GM19467 (cell line): Measurements from ENCODE around the gene ROBO1.

Experiments
- ATAC-seq: cut with Tn5 transposase; IDR thresholded peaks from one replicate; pipeline ENCODE4 v1.9.1; 2021; ENCODE audit warnings: mild to moderate bottlenecking, moderate library complexity; ENCODE audit not compliant: unreplicated experiment

The ROBO1 gene

DNA sequence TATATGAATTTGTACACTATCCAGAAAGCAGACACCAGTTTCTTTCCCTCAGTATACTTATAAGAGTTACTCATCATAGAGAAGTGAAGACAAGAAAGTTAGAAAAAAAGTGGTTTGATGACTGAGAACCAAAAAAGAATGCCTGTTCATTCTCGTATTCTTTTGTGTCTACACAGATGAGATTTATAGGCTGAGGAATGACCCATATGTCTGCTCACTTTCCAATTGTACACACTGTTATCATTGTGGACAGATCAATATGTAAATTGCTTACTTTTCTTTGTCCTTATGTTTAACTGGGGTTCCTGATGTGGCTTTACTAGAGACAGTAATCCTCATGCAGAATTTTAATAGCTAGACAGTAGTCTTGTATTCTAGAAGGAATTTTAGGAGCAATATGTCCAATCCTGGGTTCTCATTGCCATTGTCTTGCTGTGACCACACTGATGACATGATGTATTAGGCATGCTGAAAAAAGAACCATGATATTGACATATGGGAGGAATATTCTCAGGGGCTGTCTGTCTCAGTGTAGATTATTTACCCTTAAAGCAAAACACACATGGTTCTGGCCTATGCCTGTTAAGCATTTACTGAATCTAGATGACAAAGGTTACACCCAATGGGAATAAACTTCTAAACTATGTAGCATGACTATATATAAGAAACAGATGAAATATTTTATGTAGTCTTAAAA, 669.7 kb downstream of the ROBO1 start:
- ATAC-seq, result no peak

DNA sequence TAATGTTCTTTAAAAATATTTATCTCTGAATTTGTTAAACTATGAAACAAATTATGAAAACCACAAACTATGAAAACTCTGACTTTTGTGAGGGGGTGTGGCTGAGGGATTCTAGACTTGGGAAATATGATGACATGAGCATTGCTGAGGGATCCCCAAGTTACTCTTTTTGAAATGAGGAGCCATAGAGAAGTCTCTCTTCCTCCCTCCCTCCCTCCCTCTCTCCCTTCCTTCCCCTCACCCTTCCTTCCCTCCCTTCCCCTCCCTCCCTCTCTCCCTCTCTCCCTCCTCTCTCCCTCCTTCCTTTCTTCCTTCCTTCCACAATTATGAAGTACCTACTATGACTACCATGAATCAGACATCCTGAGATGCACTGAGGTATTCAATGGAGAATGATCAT, 673.1 kb downstream of the ROBO1 start:
- ATAC-seq, result no peak

- no peak for ATAC-seq
These were observed 681.3 kb downstream of the ROBO1 start for GRCh38 chr3:79086514-79086913.

- ATAC-seq, result no peak
These were observed 682.6 kb downstream of the ROBO1 start for GRCh38 chr3:79085171-79085570.

GRCh38 chr3:79081335-79081734, 686.5 kb downstream of the ROBO1 start:
- ATAC-seq, result no peak

DNA sequence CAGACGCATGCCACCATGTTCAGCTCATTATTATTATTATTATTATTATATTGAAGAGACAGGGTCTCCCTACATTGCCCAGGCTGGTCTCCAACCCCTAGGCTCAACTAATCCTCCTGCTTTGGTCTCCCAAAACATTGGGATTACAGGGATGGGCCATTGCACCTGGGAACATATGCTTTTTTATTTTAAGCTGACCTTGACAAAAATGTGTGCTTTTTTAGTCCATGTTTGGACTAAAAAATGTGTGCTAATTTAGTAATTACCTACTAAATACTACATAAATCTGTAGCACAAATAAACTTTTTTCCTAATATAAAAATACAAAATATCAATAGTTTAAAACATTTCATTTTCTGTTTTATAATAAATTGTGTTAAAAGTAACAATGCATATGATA, 693.2 kb downstream of the ROBO1 start:
- no peak for ATAC-seq

DNA sequence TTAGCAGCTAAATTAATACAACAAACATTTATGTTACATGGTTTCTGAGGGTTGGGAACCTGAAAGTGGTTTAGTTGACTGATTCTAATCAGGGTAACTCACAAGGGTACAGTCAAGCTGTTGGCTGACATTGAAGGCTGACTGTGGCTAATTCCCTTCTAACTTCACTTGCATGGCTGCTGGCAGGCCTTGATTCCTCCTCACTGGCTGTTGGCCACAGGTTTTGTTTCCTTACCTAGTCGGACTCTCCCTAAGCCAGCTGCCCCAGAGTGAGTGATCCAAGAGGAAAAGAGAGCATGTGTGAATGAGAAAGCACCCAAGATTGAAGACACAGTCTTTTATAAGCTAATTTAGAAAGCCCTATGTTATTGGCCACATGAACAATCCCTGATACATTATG, 700.1 kb downstream of the ROBO1 start:
- no peak for ATAC-seq

- no peak for ATAC-seq
These were observed 701.3 kb downstream of the ROBO1 start for GRCh38 chr3:79066481-79066880.

- no peak for ATAC-seq
These were observed 704.2 kb downstream of the ROBO1 start for GRCh38 chr3:79063624-79064023.

- no peak for ATAC-seq
These were observed 710.0 kb downstream of the ROBO1 start for GRCh38 chr3:79057756-79058155.

- no peak for ATAC-seq
These were observed 711.3 kb downstream of the ROBO1 start for GRCh38 chr3:79056498-79056897.

GRCh38 chr3:79052054-79052681, 715.6 kb downstream of the ROBO1 start:
- ATAC-seq, result no peak

GRCh38 chr3:79047581-79047980, 720.2 kb downstream of the ROBO1 start:
- ATAC-seq, result no peak

DNA sequence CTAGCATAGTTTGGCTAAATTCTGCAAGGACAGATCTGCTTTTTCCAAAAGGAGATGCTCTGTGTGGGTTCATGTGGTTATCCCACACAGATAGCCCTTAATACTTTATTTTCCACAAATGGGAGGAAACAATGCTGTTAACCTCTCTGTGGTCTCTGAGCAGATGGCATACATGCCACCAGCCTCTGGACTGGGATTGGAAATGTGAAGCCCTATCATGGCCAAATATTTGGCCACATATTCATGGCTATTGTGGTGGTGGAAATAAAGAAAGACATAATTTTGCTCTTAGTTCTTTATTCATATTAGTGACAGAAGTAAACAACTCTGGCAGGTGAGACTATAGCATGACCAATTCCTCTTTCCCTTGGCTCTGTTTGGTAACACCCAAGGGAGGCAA, 726.2 kb downstream of the ROBO1 start:
- ATAC-seq, result no peak

DNA sequence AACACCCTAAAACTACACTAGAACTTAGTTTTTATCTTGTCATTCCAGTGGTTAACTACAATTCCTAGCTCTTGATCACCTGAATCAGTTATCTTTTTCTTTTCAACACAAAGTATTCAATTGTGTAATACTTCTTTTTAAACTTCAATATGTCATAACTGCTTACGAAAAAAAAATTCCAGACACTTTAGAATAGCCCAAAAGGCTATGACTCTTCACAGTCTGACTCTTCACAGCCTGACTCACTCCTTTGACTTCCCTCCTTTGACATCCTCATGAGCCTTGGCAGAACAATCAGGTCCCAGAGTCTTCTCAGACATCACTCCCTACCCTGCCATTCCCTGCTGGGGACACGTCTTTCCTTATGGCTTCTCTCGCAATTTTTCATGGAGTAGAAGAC, 727.1 kb downstream of the ROBO1 start:
- no peak for ATAC-seq

GRCh38 chr3:79040091-79040490, 727.7 kb downstream of the ROBO1 start:
- ATAC-seq, result no peak

GRCh38 chr3:79039192-79039591, 728.6 kb downstream of the ROBO1 start:
- ATAC-seq, result no peak

DNA sequence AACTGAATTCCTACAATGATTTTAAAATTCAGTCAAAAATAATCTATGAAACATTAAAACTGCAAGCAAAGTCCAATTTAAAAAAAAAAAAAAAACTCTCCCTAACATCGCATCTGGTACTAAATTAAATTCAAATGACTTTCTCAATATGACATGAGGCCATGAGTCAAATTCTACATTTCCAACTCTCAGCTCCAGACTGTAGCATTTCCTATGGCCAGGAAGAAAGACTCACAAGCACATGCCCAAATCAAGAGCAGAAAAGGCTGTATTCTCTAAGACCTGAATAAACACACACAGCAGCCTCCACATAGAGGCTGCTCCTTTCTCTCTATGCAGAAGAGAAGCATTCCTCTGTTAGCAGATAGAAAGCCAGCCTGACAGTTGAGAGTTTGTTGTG, 729.2 kb downstream of the ROBO1 start:
- no peak for ATAC-seq

DNA sequence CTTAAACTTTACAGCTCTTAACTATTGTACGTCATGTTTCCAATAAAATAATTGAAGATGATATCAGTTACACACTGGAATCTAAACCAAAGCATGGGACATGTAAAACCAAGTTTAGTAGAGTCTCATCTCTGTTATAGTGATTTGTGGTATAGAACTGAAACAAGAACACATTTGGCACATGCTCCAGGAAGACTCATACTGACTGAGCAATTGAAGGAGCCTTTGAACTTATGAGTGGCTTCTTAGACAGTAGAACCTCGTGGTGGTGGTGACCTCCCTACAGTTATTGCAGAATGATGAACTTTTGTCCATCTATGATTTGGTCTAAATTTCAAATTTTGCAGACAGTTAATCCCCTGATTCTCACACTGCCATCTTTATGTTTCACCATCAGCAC, 729.7 kb downstream of the ROBO1 start:
- no peak for ATAC-seq

GRCh38 chr3:79032686-79033318, 735.0 kb downstream of the ROBO1 start:
- peak; percentile 56 for ATAC-seq

GRCh38 chr3:79030157-79030556, 737.6 kb downstream of the ROBO1 start:
- ATAC-seq, result no peak

DNA sequence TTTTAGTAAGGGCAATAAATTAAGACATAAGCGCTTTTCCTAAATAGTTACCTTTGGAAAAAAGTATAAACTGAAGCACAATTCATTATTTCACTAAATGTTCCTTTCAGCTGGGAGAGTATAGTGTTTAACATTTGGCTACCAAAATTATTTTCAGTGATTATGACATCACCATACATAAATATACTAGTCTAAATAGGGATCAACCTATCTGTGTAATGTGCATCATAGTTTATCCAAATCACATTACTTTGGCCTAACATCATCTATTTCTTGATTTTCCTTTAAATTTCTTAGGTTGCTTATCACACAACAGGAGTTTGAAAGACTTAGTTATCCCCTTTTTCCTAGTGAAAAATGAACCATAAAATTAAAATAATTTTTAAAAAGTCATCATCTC, 738.9 kb downstream of the ROBO1 start:
- ATAC-seq, result no peak
